GM15510 (cell line): ENCODE data around the gene EPHA3.

ENCODE experiments used
- POLR2A ChIP-seq: IDR thresholded peaks from 3 replicates; pipeline ENCODE4 v1.6.1; 2011; ENCODE audit warnings: borderline replicate concordance; ENCODE audit not compliant: insufficient read length; ENCODE audit errors: extremely low read depth

EPHA3 gene

GRCh38 chr3:89113893-89114840, 6.7 kb downstream of the EPHA3 start:
- no peak for TF ChIP-seq POLR2A

GRCh38 chr3:89114841-89115223, 7.4 kb downstream of the EPHA3 start:
- no peak for TF ChIP-seq POLR2A

- TF ChIP-seq POLR2A, result no peak
These were observed 9.1 kb downstream of the EPHA3 start for GRCh38 chr3:89116476-89116875.

- no peak for TF ChIP-seq POLR2A
These were observed 30.6 kb downstream of the EPHA3 start for GRCh38 chr3:89138048-89138447.

- no peak for TF ChIP-seq POLR2A
These were observed 32.4 kb downstream of the EPHA3 start for GRCh38 chr3:89139870-89140269.

DNA sequence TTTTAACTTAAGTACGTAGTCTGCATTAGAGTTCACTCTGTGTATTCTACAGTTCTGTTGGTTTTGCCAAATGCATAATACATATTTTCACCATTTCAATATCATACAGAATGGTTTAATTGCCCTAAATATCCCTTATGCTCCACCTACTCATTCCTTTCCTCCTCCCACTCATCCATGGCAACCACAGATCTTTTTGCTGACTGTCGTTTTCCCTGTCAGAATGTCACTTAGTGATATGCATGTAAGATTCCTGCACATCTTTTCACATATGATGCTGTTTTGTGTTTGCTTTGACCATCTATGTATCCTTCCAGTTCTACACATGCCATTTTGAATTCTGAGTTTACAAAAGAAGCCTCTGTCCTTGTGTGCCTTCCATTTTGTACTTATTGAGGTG, 36.7 kb downstream of the EPHA3 start:
- TF ChIP-seq POLR2A, result no peak

DNA sequence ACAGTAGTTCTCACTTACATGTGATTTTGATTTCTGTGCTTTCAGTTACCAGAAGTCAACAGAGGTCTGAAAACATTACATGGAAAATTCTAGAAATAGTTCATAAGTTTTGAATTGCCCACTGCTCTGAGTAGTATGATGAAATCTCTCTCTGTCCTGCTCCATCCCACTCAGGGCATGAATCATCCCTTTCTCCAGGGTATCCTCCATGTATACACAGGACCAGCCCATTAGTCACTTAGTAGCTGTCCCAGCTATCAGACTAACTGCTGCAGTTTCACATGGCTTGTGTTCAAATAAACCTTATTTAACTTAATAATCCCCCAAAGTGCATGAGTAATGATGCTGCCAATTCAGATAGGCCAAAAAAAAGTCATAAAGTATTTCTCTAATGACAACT, 38.6 kb downstream of the EPHA3 start:
- TF ChIP-seq POLR2A, result no peak

- no peak for TF ChIP-seq POLR2A
These were observed 47.0 kb downstream of the EPHA3 start for GRCh38 chr3:89154416-89154815.

DNA sequence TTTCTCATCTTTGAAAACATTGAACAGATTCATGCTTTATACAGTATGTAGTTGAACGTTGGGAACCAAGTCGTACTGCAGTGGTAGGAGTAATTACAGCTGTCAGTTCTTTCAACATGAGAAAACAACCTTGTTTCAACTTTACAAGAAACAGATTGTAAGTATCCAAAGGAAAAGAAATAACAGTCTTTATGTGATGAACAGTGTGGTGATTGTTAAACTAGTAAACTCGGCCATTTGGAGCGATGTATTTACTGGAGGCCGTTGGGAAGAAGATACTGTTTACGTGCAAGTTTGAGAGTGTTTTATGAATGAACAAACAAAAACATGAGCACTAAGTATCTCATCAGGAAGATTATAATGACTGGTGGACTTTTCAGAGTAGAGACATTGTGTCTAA, 48.4 kb downstream of the EPHA3 start:
- no peak for TF ChIP-seq POLR2A

- TF ChIP-seq POLR2A, result no peak
These were observed 50.2 kb downstream of the EPHA3 start for GRCh38 chr3:89157575-89157974.

DNA sequence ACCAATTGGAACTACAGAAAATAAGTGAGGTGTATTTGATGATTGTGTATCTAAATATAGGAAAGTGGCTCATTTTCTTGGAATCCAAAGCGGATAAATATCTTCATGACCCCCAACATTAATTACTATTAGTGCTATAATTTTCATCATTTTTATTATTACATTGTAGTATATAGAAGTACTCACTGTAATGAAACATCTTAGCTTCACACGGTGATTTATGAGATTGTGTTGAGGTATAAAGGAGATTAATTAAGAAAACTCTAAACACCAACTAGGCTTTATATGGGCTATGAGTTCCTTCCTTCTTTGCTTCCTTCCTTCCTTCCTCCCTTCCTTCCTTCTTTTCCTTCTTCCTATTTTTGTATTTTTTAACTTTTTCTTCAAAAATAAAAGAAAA, 52.2 kb downstream of the EPHA3 start:
- TF ChIP-seq POLR2A, result no peak

DNA sequence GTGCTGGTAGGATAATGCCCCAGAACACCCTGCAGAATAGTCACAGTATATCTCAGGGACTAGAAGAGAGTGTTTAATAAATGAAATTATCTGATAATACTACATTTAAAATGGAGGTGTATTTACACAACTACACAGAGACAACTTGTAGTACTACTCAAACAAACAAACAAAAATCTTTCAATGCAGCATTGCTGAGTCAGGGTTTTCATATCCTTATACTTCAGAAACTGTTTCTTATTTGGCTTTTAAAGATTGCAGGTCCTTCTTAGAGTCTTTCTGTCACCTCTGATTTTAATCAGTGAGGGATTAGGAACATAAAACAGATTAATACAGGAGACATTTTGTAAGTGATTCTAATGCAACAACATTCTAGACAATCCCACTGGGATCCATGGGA, 57.4 kb downstream of the EPHA3 start:
- TF ChIP-seq POLR2A, result no peak

DNA sequence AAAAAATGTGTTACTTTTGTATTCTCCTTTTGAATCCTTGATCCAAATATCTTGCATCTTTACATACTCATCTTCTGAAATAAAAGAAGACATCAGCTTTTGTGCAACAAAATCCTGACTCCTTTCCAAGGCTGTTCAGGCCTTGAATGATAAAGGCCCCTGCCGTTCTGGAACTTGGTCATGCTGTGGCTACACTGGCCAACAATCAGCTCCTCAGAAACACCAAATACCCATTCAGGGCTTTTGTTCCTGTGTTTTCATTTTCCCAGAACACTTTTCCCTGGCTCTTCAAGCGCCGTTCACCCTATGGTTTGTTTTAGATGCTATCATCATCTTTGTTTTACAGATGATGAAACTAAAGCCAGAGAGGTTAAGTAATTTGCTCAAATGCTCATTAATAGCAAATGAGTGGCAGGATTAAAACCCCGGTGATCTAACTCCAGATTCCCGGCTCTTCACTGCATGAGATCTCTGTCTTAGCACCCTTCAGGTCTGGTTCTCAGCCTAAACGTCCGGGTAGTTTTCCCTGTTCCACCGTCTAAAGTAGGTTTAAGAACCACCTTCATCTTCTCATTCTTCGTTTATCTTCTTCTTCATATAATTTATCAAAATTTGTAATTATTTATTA, 58.3 kb downstream of the EPHA3 start:
- TF ChIP-seq POLR2A, result no peak

DNA sequence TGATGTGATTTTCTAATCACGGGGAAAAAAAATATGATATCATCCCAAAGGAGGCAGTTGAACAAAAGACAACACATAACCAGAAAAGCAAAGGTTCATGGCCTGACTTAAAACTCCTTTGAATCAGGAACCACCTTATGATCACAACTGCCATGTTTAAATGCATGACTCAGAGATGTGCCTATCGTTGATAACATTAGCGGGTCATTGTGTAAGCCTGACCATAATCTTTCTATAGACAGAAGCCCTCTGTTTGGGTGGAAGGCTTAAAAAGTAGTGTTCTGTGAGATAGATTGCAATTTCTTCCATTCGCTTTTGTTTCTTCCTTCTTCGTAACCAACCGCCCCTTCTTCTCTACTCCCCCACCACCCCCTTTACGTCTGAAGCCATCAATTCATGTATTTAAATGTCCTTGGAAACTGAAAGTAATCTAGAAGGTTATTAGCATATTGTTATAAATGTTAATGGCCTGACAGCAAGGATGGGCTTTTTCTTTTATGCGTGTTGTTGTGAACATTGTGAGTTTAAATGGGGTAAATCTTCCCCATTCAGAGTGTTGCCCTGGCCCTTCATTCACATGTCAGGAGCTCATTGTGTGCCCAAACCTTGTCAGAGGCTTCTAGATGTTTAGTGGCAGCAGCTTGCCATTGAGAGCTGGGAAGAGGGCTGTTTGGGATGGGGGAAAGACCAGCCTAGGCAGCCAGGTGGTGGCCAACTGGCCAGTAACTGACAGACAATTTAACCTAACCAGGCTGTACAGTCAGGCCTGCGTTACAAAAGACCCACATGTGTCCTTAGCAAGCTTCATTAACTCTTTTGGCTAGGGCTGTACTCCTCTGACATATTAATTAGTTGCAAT, 64.5 kb downstream of the EPHA3 start:
- no peak for TF ChIP-seq POLR2A

DNA sequence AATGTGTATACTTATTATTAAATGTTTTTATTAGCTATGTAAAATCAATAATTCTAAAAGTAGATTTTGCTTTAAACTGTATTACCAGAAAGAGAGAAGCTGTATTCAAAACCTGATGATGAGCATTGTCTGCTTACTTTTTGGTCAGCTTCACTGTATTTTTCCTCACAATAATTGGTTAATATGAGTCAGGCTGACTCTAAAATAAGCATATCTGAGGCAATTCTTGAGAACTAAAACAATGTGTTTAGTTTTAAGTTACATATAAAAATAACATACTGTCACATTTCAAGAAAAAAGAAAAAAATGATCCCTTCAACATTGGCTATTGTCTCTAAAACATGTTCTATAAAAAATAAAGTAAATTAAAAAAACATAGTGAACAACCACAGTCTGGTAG, 66.1 kb downstream of the EPHA3 start:
- no peak for TF ChIP-seq POLR2A
